CMK (cell line): ENCODE data around the gene IRAG1.

Source experiments
- DNase-seq: peaks from one replicate; pipeline ENCODE4 v3.0.0-alpha.2; 2010; ENCODE audit warnings: low read depth

Gene IRAG1

GRCh38 chr11:10645212-10645795 is 48.3 kb downstream of the IRAG1 start:
- DNase-seq, result no peak
